Measurements from ENCODE around the gene HDAC9. TPM values are rescaled to one million over a fixed set of nuclear protein-coding genes. Genes with fewer than 3 reads are reported as not detected.

The HDAC9 gene
- total RNA-seq, 1 experiment from 2014 or later: 7.7 TPM

- Histone ChIP-seq H3T11ph (ENCODE audit: low read length) (no peak overlapping the region), H2BK20ac (ENCODE audit: low read depth, low read length, poor library complexity, severe bottlenecking) (no peak overlapping the region), H2BK5ac (ENCODE audit: insufficient read length, low read length) (no peak overlapping the region), H2BK15ac (ENCODE audit: low read depth, low read length) (no peak overlapping the region), H4K20me1 (ENCODE audit: control insufficient read depth, insufficient read depth, insufficient read length) (no peaks in the 10 kb centered on the region), H3K4ac (ENCODE audit: low read depth, low read length) (no peak overlapping the region), H3K27me3 (ENCODE audit: insufficient read depth, low read length) (no peaks in the 10 kb centered on the region), H3K79me1 (ENCODE audit: insufficient read depth, low read depth, low read length, poor library complexity, severe bottlenecking) (no peaks in the 10 kb centered on the region), H4K91ac (ENCODE audit: insufficient read length, low read depth, low read length) (no peak overlapping the region), H2BK12ac (ENCODE audit: insufficient read length, low read depth, low read length) (no peak overlapping the region), H3K23me2 (ENCODE audit: insufficient read length, low read depth, low read length, poor library complexity, severe bottlenecking) (no peaks in the 10 kb centered on the region), H2BK120ac (ENCODE audit: low read depth, low read length, poor library complexity, severe bottlenecking) (no peak overlapping the region), H3K56ac (ENCODE audit: insufficient read length, low read depth, low read length) (no peak overlapping the region), H3K27ac (ENCODE audit: insufficient read length, low read depth, low read length) (no peak overlapping the region), H3K4me1 (ENCODE audit: insufficient read depth, low read length) (no peaks in the 10 kb centered on the region), H3K9ac (ENCODE audit: extremely low read depth, insufficient read length, low read length) (no peak overlapping the region), H3K9me3 (ENCODE audit: control insufficient read depth, low read depth, low read length) (no peaks in the 10 kb centered on the region), H4K8ac (replicated peaks; ENCODE audit: insufficient read length, low read depth, low read length) (no peak overlapping the region), H3K18ac (ENCODE audit: insufficient read length, low read depth, low read length) (no peak overlapping the region), H3K14ac (ENCODE audit: insufficient read depth, low read length) (no peak overlapping the region), H3K23ac (ENCODE audit: insufficient read length, low read depth, low read length) (no peak overlapping the region), H2AK5ac (ENCODE audit: insufficient read length, low read length) (no peak overlapping the region), H3K4me2 (ENCODE audit: insufficient read depth, insufficient read length, low read length) (no peak overlapping the region), H2AFZ (ENCODE audit: low read length) (no peak overlapping the region), H3K79me2 (ENCODE audit: insufficient read depth, low read length) (no peaks in the 10 kb centered on the region), H4K5ac (ENCODE audit: insufficient read length, low read depth, low read length) (no peak overlapping the region)
- Mint-ChIP-seq H3K27me3 (ENCODE audit: low read depth) (no peaks in the 10 kb centered on the region), H3K27ac (no peak overlapping the region), H3K4me3 (no peak overlapping the region), H3K9me3 (no peaks in the 10 kb centered on the region), H3K4me1 (peaks cover 0 to 3% of the 10 kb centered on the region in 2 experiments; a peak in 1 of 4 replicates), H3K36me3 (ENCODE audit: insufficient read depth in 1 of 3, low read depth in 3 of 3) (no peaks in the 10 kb centered on the region)
- WGBS (ENCODE audit: extremely low coverage, insufficient read length, low lambda C conversion rate): no CpG with 5 or more reads among the region's 1 CpG
- TF ChIP-seq, protein P1, sequence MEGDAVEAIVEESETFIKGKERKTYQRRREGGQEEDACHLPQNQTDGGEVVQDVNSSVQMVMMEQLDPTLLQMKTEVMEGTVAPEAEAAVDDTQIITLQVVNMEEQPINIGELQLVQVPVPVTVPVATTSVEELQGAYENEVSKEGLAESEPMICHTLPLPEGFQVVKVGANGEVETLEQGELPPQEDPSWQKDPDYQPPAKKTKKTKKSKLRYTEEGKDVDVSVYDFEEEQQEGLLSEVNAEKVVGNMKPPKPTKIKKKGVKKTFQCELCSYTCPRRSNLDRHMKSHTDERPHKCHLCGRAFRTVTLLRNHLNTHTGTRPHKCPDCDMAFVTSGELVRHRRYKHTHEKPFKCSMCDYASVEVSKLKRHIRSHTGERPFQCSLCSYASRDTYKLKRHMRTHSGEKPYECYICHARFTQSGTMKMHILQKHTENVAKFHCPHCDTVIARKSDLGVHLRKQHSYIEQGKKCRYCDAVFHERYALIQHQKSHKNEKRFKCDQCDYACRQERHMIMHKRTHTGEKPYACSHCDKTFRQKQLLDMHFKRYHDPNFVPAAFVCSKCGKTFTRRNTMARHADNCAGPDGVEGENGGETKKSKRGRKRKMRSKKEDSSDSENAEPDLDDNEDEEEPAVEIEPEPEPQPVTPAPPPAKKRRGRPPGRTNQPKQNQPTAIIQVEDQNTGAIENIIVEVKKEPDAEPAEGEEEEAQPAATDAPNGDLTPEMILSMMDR (conservative IDR thresholded peaks at IDR 0.05): no peak
- DNase-seq: no peak
Measured at GRCh38 chr7:18859318-18859717, 363.8 kb downstream of the HDAC9 start.

All from H9 (cell line).